NT2/D1 (cell line): ENCODE data around the gene SCLY.
"Not testable (repeated sequence)": the region's sequence is repeated elsewhere in the genome, so short reads cannot be mapped to it uniquely, and the experiment has no call there.

ENCODE experiments used
- DNase-seq: peaks from one replicate; pipeline ENCODE4 v3.0.0-alpha.2; 2011; ENCODE audit warnings: low read depth, low spot score
- H3K27me3 ChIP-seq: 2 replicates; pipeline ENCODE4 v1.6.0; 2011; ENCODE audit warnings: mild to moderate bottlenecking; ENCODE audit not compliant: insufficient read length, insufficient read depth
- H3K36me3 ChIP-seq: 2 replicates; pipeline ENCODE4 v1.6.1; 2011; ENCODE audit warnings: mild to moderate bottlenecking, low read length, mixed read lengths; ENCODE audit not compliant: insufficient read depth, insufficient read length
- H3K4me1 ChIP-seq: 2 replicates; pipeline ENCODE4 v1.5.1; 2011; ENCODE audit not compliant: insufficient read depth, insufficient read length
- H3K4me3 ChIP-seq: 2 replicates; pipeline ENCODE4 v1.5.1; 2011; ENCODE audit warnings: low read depth; ENCODE audit not compliant: insufficient read length
- H3K9ac ChIP-seq: 2 replicates; pipeline ENCODE4 v1.6.0; 2011; ENCODE audit warnings: low read depth; ENCODE audit not compliant: insufficient read length
- H3K9me3 ChIP-seq: 2 replicates; pipeline ENCODE4 v1.5.1; 2011; ENCODE audit warnings: mild to moderate bottlenecking, low read length; ENCODE audit not compliant: insufficient read depth
- SUZ12 ChIP-seq: IDR thresholded peaks from 2 replicates; pipeline ENCODE4 v1.6.1; 2011; ENCODE audit not compliant: insufficient read length, insufficient read depth; ENCODE audit errors: extremely low read depth
- YY1 ChIP-seq: IDR thresholded peaks from 2 replicates; pipeline ENCODE4 v1.6.1; 2011; ENCODE audit not compliant: insufficient read length, insufficient read depth
- ZNF274 ChIP-seq: IDR thresholded peaks from 2 replicates; pipeline ENCODE4 v1.6.1; 2011; ENCODE audit warnings: mild to moderate bottlenecking, low read depth, low read length

Gene SCLY

DNA sequence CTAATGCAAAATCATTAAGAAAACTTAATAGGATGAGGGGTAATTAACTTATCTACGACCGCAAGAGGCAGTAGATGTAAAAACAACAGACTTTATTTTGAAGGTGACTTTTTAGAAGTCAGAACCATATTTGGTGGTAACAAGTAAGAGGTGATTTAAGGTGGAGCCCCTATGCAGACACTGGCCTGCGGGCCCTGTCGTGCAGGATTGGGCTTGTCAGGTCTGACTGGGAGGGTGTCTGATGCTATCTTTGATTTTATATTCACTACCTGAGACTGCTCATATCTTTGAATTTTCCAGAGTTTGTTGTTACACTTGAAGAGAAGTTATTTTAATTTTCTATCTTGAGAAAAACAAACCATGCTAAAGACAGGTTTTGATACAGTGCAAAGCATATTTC is 29.1 kb upstream of the SCLY start:
- H3K4me3 ChIP-seq: no peak overlapping the region
- DNase-seq: no peak
- no peaks in the 10 kb centered on the region for H3K27me3 ChIP-seq
- H3K4me1 ChIP-seq: peaks cover 4% of the 10 kb centered on the region
- H3K9me3 ChIP-seq: no peaks in the 10 kb centered on the region
- no peak overlapping the region for H3K9ac ChIP-seq
- TF ChIP-seq ZNF274: no peak
- TF ChIP-seq SUZ12: no peak
- TF ChIP-seq YY1: no peak
- peaks cover 63% of the 10 kb centered on the region for H3K36me3 ChIP-seq

GRCh38 chr2:238032755-238033337 is 28.0 kb upstream of the SCLY start:
- Histone ChIP-seq H3K9ac (no peak overlapping the region), H3K4me3 (no peak overlapping the region), H3K36me3 (peaks cover 62% of the 10 kb centered on the region), H3K9me3 (no peaks in the 10 kb centered on the region), H3K27me3 (no peaks in the 10 kb centered on the region), H3K4me1 (peaks cover 2% of the 10 kb centered on the region)
- DNase-seq: no peak
- TF ChIP-seq SUZ12 (no peak), ZNF274 (no peak), YY1 (no peak)

GRCh38 chr2:238033991-238034390 is 26.8 kb upstream of the SCLY start:
- not testable (repeated sequence) for H3K4me1 ChIP-seq, H3K9ac ChIP-seq, H3K27me3 ChIP-seq, H3K4me3 ChIP-seq, H3K9me3 ChIP-seq, DNase-seq
- H3K36me3 ChIP-seq: peaks cover 71% of the 10 kb centered on the region

- no peaks in the 10 kb centered on the region for H3K27me3 ChIP-seq
- H3K9ac ChIP-seq: no peak overlapping the region
- H3K4me3 ChIP-seq: no peak overlapping the region
- H3K9me3 ChIP-seq: no peaks in the 10 kb centered on the region
- TF ChIP-seq SUZ12: no peak
- TF ChIP-seq ZNF274: no peak
- no peak for TF ChIP-seq YY1
- peaks cover 75% of the 10 kb centered on the region for H3K36me3 ChIP-seq
- no peaks in the 10 kb centered on the region for H3K4me1 ChIP-seq
- DNase-seq: no peak
Measured at GRCh38 chr2:238038203-238038602, 22.6 kb upstream of the SCLY start.

DNA sequence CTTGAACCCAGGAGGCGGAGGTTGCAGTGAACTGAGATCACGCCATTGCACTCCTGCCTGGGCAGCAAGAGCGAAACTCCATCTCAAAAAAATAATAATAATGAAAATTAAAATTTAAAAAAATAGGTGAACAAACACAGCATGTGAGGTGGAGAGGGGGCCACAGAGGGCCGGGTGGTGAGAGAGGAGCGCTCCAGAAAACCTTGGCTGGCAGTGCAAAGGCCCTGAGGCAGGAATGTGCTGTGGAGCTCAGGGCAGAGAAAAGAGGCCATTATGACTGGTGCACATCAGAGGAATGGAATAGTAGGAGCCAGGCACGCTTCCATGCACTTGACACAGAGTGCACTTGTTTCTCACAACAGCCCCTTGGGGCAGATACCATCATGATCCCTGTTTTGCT is 21.6 kb upstream of the SCLY start:
- Histone ChIP-seq H3K27me3 (no peaks in the 10 kb centered on the region), H3K9me3 (no peaks in the 10 kb centered on the region), H3K36me3 (peaks cover 67% of the 10 kb centered on the region), H3K4me1 (no peaks in the 10 kb centered on the region), H3K9ac (no peak overlapping the region), H3K4me3 (no peak overlapping the region)
- no peak for DNase-seq
- no peak for TF ChIP-seq YY1
- TF ChIP-seq ZNF274: no peak
- no peak for TF ChIP-seq SUZ12

DNA sequence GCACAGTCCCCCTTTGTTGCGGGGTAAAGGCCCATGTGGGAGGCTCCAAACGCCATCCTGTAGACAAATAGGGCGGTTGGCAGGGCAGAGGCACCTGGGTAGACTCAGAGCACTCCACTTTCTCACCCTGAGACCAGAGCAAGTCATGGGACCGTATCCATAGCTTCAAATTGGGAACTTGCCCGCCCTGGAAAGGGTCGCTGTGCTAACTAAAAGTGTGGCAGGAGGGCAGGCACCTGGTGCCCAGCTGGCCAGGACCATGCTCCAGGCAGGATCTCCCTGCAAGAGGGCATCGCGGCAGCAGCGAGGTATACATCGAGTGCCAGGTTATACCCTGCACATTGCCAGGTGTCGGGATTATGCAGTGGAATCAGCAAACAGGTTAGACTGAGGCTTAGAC is 20.8 kb upstream of the SCLY start:
- Histone ChIP-seq H3K4me3 (no peak overlapping the region), H3K9ac (no peak overlapping the region), H3K27me3 (no peaks in the 10 kb centered on the region), H3K36me3 (peaks cover 66% of the 10 kb centered on the region), H3K4me1 (no peaks in the 10 kb centered on the region), H3K9me3 (no peaks in the 10 kb centered on the region)
- no peak for DNase-seq
- TF ChIP-seq YY1: no peak
- no peak for TF ChIP-seq SUZ12
- no peak for TF ChIP-seq ZNF274

- Histone ChIP-seq H3K27me3 (no peaks in the 10 kb centered on the region), H3K4me1 (no peaks in the 10 kb centered on the region), H3K4me3 (no peak overlapping the region), H3K9ac (no peak overlapping the region), H3K36me3 (peaks cover 61% of the 10 kb centered on the region), H3K9me3 (no peaks in the 10 kb centered on the region)
- TF ChIP-seq SUZ12: no peak
- TF ChIP-seq YY1: no peak
- TF ChIP-seq ZNF274: no peak
- no peak for DNase-seq
Measured at GRCh38 chr2:238040918-238041317, 19.9 kb upstream of the SCLY start.

DNA sequence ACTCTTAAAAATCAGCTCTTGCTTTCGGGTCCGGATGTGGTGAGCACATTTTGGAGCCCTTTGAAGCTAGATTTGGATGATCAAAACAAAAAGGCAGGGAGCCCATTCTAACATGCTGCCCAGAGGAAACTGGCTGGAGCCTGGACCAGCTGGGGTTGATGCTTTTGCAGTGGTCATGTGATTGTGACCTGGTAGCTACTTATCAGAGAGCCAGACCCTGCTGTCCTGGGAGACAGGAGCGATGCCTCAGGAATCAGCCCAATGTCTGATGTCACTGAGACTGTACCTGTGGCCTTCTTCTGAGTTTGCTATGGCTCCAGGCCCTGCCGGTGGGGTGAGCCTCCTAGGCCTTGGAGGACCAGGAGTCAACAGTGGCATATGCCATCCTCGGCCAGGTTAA is 18.7 kb upstream of the SCLY start:
- DNase-seq: no peak
- Histone ChIP-seq H3K27me3 (no peaks in the 10 kb centered on the region), H3K9me3 (no peaks in the 10 kb centered on the region), H3K4me1 (no peaks in the 10 kb centered on the region), H3K4me3 (no peak overlapping the region), H3K36me3 (peaks cover 52% of the 10 kb centered on the region), H3K9ac (no peak overlapping the region)
- TF ChIP-seq ZNF274: no peak
- TF ChIP-seq SUZ12: no peak
- no peak for TF ChIP-seq YY1
